LNCaP clone FGC (cell line): ENCODE results near the gene ASTN1.

Experiments
- DNase-seq: peaks from one replicate; pipeline ENCODE4 v3.0.0-alpha.2; 2011; ENCODE audit warnings: low read depth
- H3K4me3 ChIP-seq: 2 replicates; pipeline ENCODE4 v1.5.1; 2011; ENCODE audit warnings: mild to moderate bottlenecking, low read depth, low read length, control low read depth
- CTCF ChIP-seq: IDR thresholded peaks from 2 replicates; pipeline ENCODE4 v1.5.1; 2012; ENCODE audit warnings: mild to moderate bottlenecking; ENCODE audit not compliant: control insufficient read depth, insufficient read depth; ENCODE audit errors: extremely low read depth

ASTN1 gene

DNA sequence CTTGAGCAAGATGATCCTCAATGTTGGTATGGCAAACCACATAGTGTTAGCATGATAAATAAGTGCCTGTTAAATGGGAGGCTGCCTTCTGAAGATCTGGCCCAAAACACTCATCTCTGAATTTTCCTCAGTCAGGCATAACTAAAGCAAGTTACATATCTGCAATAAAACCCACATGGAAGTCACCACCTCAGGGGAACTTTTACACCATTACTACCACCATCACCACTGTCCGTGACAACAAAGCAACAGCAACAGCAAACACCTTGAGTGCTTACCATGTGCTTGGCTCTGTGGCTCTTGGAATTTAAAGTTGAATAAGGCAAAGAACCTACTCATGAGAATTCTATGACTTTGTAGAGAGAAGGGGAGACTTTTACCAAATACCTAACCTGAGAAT is 233.0 kb downstream of the ASTN1 start:
- TF ChIP-seq CTCF, result no peak
- H3K4me3 ChIP-seq, result no peak overlapping the region
- DNase-seq, result no peak

- H3K4me3 ChIP-seq, result no peak overlapping the region
- no peak for TF ChIP-seq CTCF
- no peak for DNase-seq
Measured at GRCh38 chr1:176926330-176927086, 238.0 kb downstream of the ASTN1 start.

DNA sequence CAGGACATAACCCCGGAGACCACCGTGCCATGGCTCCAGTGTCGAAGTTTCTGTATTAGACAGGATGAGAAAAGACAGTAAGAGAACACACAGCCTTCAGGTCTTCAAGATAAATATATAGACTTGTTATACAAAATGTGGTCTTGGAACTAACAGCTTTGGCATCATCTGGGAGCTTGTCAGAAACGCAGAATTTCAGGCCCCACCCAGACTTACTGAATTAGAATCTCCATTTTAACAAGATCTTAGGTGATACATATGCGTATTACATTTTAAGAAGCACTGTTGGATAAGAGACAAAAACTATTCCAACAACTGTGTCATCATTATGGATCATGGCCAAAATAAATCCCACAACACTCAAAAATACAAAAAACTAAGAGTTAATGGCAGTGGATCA is 239.3 kb downstream of the ASTN1 start:
- TF ChIP-seq CTCF, result no peak
- no peak overlapping the region for H3K4me3 ChIP-seq
- no peak for DNase-seq

DNA sequence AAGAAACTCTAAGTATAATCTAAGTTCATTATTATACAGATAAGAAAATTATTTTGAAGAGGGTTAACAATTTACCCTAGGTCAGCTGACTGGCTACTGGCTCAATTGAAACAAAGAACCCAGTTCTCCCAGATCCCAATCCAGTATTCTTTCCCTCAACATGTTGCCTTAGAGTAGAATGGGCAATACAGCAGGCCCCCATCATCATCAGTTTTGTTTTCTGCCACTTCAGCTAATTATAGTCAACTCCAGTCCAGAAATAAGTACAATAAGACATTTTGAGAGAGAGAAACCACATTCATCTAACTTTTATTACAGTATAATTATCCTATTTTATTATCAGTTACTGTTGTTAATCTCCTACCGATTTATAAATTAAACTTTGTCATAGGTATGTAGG is 241.2 kb downstream of the ASTN1 start:
- TF ChIP-seq CTCF, result no peak

GRCh38 chr1:176919386-176920378 is 244.8 kb downstream of the ASTN1 start:
- TF ChIP-seq CTCF, result no peak
- H3K4me3 ChIP-seq, result no peak overlapping the region
- no peak for DNase-seq

More for the DNA sequence above, 241.2 kb downstream of the ASTN1 start:
- no peak for DNase-seq
- H3K4me3 ChIP-seq, result no peak overlapping the region

DNA sequence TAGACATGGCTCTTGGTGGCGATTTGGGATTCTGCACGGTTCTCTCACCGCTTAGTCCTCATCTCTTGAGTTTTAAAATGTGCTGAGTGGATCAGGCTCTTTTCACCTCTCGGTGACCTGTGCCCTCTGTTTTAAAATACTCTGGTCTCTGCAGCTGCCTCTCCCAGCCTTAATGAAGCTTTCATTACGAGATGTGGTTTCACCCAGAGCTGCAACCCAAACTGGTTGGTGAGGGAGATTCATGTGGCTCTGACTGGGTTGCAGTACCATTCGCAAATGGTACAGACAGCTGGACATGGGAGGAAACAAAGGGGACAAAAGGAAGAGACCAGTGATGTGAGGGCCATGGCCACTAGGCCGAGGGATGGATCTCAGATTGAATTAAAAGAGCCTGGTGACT is 258.9 kb downstream of the ASTN1 start:
- DNase-seq, result no peak
- no peak overlapping the region for H3K4me3 ChIP-seq
- no peak for TF ChIP-seq CTCF
